Testis (tissue), 2 donors: ENCODE measurements around the gene DRC7.

Experiments
- POLR2A ChIP-seq: fragments of 450-650 bp; IDR thresholded peaks from one replicate; pipeline ENCODE4 v1.6.1; 2017; ENCODE audit warnings: antibody characterized with exemption, mild to moderate bottlenecking, moderate library complexity
- TF ChIP-seq, protein P1 (sequence below), 3 experiments: fragments of 450-650 bp in 2 of 3; fragments of 200-600 bp in 1 of 3; sonication (generic) in 1 of 3; IDR thresholded peaks; one replicate each; pipeline ENCODE4 v1.5.1; 2016 to 2019; ENCODE audit warnings: antibody characterized with exemption in 3 of 3, mild to moderate bottlenecking in 2 of 3, moderate library complexity in 1 of 3

- TF ChIP-seq, protein P1, sequence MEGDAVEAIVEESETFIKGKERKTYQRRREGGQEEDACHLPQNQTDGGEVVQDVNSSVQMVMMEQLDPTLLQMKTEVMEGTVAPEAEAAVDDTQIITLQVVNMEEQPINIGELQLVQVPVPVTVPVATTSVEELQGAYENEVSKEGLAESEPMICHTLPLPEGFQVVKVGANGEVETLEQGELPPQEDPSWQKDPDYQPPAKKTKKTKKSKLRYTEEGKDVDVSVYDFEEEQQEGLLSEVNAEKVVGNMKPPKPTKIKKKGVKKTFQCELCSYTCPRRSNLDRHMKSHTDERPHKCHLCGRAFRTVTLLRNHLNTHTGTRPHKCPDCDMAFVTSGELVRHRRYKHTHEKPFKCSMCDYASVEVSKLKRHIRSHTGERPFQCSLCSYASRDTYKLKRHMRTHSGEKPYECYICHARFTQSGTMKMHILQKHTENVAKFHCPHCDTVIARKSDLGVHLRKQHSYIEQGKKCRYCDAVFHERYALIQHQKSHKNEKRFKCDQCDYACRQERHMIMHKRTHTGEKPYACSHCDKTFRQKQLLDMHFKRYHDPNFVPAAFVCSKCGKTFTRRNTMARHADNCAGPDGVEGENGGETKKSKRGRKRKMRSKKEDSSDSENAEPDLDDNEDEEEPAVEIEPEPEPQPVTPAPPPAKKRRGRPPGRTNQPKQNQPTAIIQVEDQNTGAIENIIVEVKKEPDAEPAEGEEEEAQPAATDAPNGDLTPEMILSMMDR (IDR thresholded peaks at IDR 0.05), result no peak
- no peak for TF ChIP-seq POLR2A
Observed at GRCh38 chr16:57707331-57707730, 12.7 kb downstream of the DRC7 start.
